ENCODE measurements around the gene OR13A1.
"Not testable (repeated sequence)": the region's sequence is repeated elsewhere in the genome, so short reads cannot be mapped to it uniquely, and the experiment has no call there.

The OR13A1 gene

GRCh38 chr10:45261243-45261775 is 54.1 kb downstream of the OR13A1 start:
- DNase-seq (ENCODE audit: low read depth), result no peak
- no peak for TF ChIP-seq MYC (IDR thresholded peaks at IDR 0.05; ENCODE audit: low read depth, low read length)
- TF ChIP-seq MAX (IDR thresholded peaks at IDR 0.05; ENCODE audit: low read depth, low read length), result no peak
- TF ChIP-seq CTCF (IDR thresholded peaks at IDR 0.05; ENCODE audit: low read depth, low read length), result no peak
- no peak for TF ChIP-seq POLR2A (IDR thresholded peaks at IDR 0.05; ENCODE audit: extremely low read depth, insufficient read length)
- no peak overlapping the region for H3K4me3 ChIP-seq (ENCODE audit: low read depth, low read length)

GRCh38 chr10:45260635-45261034 is 54.8 kb downstream of the OR13A1 start:
- DNase-seq (ENCODE audit: low read depth); H3K4me3 ChIP-seq (ENCODE audit: low read depth, low read length): not testable (repeated sequence)

GRCh38 chr10:45259786-45260495 is 55.5 kb downstream of the OR13A1 start:
- DNase-seq (ENCODE audit: low read depth); H3K4me3 ChIP-seq (ENCODE audit: low read depth, low read length): not testable (repeated sequence)

GRCh38 chr10:45257600-45257999 is 57.8 kb downstream of the OR13A1 start:
- DNase-seq (ENCODE audit: low read depth), result no peak
- TF ChIP-seq MAX (IDR thresholded peaks at IDR 0.05; ENCODE audit: low read depth, low read length), result no peak
- TF ChIP-seq MYC (IDR thresholded peaks at IDR 0.05; ENCODE audit: low read depth, low read length), result no peak
- H3K4me3 ChIP-seq (ENCODE audit: low read depth, low read length), result no peak overlapping the region

GRCh38 chr10:45256246-45256645 is 59.2 kb downstream of the OR13A1 start:
- DNase-seq (ENCODE audit: low read depth), result no peak
- H3K4me3 ChIP-seq (ENCODE audit: low read depth, low read length), result no peak overlapping the region
- TF ChIP-seq POLR2A (IDR thresholded peaks at IDR 0.05; ENCODE audit: extremely low read depth, insufficient read length) (no peak), MYC (IDR thresholded peaks at IDR 0.05; ENCODE audit: low read depth, low read length) (no peak), MAX (IDR thresholded peaks at IDR 0.05; ENCODE audit: low read depth, low read length) (no peak), CTCF (IDR thresholded peaks at IDR 0.05; ENCODE audit: low read depth, low read length) (no peak)

- no peak overlapping the region for H3K4me3 ChIP-seq (ENCODE audit: low read depth, low read length)
- DNase-seq (ENCODE audit: low read depth), result no peak
- TF ChIP-seq MAX (IDR thresholded peaks at IDR 0.05; ENCODE audit: low read depth, low read length), result no peak
- TF ChIP-seq POLR2A (IDR thresholded peaks at IDR 0.05; ENCODE audit: extremely low read depth, insufficient read length), result no peak
- TF ChIP-seq MYC (IDR thresholded peaks at IDR 0.05; ENCODE audit: low read depth, low read length), result no peak
- no peak for TF ChIP-seq CTCF (IDR thresholded peaks at IDR 0.05; ENCODE audit: low read depth, low read length)
Measured at GRCh38 chr10:45255706-45256105, 59.7 kb downstream of the OR13A1 start.

- TF ChIP-seq MAX (IDR thresholded peaks at IDR 0.05; ENCODE audit: low read depth, low read length) (no peak), CTCF (IDR thresholded peaks at IDR 0.05; ENCODE audit: low read depth, low read length) (no peak), POLR2A (IDR thresholded peaks at IDR 0.05; ENCODE audit: extremely low read depth, insufficient read length) (no peak), MYC (IDR thresholded peaks at IDR 0.05; ENCODE audit: low read depth, low read length) (no peak)
- H3K4me3 ChIP-seq (ENCODE audit: low read depth, low read length), result no peak overlapping the region
- no peak for DNase-seq (ENCODE audit: low read depth)
Measured at GRCh38 chr10:45254892-45255291, 60.5 kb downstream of the OR13A1 start.
